Measurements from ENCODE around the gene BNIP3.

DNA sequence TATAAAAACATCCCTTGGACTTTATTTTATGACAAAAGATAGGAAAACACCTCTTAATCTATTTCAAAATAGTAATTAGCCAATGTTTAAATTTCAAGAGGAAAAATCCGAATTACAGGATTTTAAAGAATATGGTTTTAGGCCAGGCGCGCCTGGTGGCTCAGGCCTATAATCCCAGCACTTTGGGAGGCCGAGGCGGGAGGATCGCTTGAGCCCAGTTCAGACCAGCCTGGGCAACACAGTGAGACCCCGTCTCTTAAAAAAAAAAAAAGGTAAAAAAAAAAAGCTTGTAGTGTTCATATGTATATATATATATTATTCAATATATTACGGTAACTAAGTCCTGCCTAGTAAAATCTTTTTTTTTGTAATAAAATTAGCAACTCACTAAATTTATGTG, 1.4 kb downstream of the BNIP3 start:
- TF ChIP-seq ZNF274 (IDR thresholded peaks at IDR 0.05; ENCODE audit: low read depth, low read length) (no peak), SUZ12 (IDR thresholded peaks at IDR 0.05; ENCODE audit: extremely low read depth, insufficient read depth, insufficient read length) (no peak)
